IPS DF 4.7 (cell line): ENCODE results near the gene COQ5.

ENCODE experiments used
- DNase-seq: peaks from one replicate; pipeline ENCODE4 v3.0.0-alpha.2; 2013; ENCODE audit warnings: low spot score; ENCODE audit errors: extremely low read depth

COQ5 gene

DNA sequence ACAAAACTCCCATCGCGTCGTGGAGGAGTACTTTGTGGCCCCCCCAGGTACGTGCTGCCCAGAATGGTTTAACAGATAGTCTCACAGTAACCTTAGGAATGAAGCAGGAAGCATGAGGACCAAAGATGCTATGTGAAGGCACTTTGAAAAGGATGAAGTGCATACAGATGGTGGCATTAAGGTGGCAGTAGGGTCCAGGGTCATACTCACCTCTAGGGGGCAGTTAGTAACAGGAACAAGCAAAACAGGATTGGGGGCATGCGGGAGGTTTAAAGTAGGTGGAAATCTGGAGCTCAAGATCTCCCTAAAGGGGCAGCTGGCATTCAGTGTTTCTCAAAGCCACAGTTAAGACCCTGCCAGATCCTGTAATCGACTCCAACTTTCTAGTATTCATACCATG, 71.8 kb downstream of the COQ5 start:
- DNase-seq = no peak

DNA sequence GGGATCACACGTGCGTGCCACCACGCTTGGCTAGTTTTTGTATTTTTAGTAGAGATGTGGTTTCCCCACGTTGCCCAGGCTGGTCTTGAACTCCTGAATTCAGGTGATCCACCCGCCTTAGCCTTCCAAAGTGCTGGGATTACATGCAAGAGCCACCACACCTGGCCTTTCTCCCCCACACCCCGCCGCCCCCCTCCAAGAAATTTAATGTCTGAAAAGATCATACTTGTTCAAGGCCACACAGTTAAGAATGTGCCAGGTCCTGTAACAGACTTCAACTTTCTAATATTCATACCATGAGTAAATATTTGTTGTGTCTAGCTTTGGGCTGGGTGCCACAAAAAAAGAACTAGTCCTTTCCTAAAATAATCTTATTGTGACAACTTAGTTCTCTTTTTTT, 73.7 kb downstream of the COQ5 start:
- no peak for DNase-seq

DNA sequence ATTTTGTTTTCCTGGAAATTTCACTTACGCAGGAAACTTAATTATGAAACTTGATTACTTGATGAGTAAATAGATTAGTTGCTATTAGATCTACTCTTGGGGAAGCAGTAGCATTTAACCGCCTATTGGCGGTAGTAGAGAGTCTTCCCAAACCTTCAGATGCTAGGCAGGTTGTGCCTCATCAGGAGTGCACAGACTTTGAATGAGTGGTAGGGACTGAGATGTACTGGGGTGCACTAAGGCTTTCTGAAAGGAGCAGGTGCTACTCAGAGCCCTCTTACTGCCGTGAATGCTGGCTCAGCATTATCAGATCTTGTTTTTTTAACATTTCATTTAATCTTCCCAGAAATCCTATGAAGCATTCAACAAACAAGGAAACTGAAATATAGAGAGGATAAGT, 75.0 kb downstream of the COQ5 start:
- DNase-seq = no peak
